ENCODE results near the gene GALNT17.
A peak's percentile ranks its signal among the peaks of the same experiment; 100 is the strongest.

Gene GALNT17

DNA sequence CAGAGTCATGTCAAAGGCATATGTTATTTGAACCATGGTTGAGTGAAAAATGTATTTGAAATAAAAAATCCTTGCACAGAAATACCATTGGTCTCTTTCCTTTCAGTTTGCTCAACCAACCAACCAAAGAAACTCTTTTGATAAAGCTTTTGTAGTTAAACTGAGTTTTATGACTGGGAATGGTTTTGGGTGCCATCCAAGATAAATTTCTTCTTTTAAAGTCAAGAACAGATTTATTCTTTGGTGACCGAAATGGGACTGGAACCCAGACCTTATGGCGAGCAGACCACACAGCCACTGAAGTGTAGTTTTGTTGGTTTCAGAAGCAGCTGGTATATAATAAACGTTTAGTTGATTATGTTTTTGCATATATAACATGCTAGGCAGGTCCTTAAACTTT lies 2.8 kb upstream of the GALNT17 start:
- H3K36me3 ChIP-seq (replicated peaks): no peaks in the 10 kb centered on the region
- H3K27me3 ChIP-seq (replicated peaks): peaks cover 26% of the 10 kb centered on the region
- H3K4me3 ChIP-seq (ENCODE audit: low read depth, low read length): no peak overlapping the region
- DNase-seq: no peak
- in situ Hi-C loops (cut with HindIII; ENCODE audit: low pct_ligation_motif_present, low sequenced_read_pairs): no loop called here
- no peak overlapping the region for H3K27ac ChIP-seq
- TF ChIP-seq, protein P1, sequence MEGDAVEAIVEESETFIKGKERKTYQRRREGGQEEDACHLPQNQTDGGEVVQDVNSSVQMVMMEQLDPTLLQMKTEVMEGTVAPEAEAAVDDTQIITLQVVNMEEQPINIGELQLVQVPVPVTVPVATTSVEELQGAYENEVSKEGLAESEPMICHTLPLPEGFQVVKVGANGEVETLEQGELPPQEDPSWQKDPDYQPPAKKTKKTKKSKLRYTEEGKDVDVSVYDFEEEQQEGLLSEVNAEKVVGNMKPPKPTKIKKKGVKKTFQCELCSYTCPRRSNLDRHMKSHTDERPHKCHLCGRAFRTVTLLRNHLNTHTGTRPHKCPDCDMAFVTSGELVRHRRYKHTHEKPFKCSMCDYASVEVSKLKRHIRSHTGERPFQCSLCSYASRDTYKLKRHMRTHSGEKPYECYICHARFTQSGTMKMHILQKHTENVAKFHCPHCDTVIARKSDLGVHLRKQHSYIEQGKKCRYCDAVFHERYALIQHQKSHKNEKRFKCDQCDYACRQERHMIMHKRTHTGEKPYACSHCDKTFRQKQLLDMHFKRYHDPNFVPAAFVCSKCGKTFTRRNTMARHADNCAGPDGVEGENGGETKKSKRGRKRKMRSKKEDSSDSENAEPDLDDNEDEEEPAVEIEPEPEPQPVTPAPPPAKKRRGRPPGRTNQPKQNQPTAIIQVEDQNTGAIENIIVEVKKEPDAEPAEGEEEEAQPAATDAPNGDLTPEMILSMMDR (IDR thresholded peaks at IDR 0.05; ENCODE audit: low read depth, low read length, missing control alignments): no peak

DNA sequence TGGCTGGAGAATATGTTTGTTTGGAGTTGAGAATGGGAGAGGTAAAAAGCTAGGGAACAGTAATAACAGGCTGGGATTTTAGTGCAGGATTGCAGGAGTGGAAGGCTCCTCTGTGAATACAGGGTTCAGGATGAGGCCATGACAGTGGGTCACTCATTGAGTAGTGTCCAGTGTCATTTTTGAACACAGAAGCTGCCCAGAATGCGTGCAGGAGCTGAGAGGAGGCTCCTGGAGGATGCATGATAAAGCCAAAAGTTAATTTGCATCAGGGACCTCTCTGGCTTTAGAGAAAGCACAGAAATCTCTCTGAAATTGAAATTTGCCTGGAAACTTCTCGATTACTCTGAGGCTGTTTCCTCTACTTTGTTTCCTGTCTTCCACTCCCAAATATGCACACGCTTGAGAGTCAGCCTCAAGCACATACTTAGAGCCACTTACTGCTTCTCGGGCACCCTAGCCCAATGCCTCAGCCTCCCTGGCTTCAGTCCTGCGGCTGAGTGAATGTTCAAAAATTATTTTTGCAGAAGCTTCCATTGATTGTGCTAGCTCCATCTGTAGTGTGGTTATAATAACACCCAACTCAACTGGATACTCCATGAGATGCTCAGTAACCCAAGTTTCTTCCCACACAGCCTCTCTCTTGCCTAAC lies 1.8 kb upstream of the GALNT17 start:
- H3K4me3 ChIP-seq (ENCODE audit: low read depth, low read length): no peak overlapping the region
- H3K27ac ChIP-seq: no peak overlapping the region
- no peaks in the 10 kb centered on the region for H3K36me3 ChIP-seq (replicated peaks)
- H3K27me3 ChIP-seq (replicated peaks): peaks cover 26% of the 10 kb centered on the region
- TF ChIP-seq, protein P1 (IDR thresholded peaks at IDR 0.05; ENCODE audit: low read depth, low read length, missing control alignments): no peak
- no peak for DNase-seq
- in situ Hi-C loops (cut with HindIII; ENCODE audit: low pct_ligation_motif_present, low sequenced_read_pairs): no loop called here

GRCh38 chr7:71131256-71132126 lies 453 bp upstream of the GALNT17 start:
- in situ Hi-C loops (cut with HindIII; ENCODE audit: low pct_ligation_motif_present, low sequenced_read_pairs): no loop called here
- Histone ChIP-seq H3K36me3 (replicated peaks) (no peaks in the 10 kb centered on the region), H3K4me3 (ENCODE audit: low read depth, low read length) (peak overlapping the region; percentile 37), H3K27ac (no peak overlapping the region), H3K27me3 (replicated peaks) (peaks cover 26% of the 10 kb centered on the region)
- peak; percentile 2 for DNase-seq
- TF ChIP-seq, protein P1 (IDR thresholded peaks at IDR 0.05; ENCODE audit: low read depth, low read length, missing control alignments): no peak

- TF ChIP-seq, protein P1 (IDR thresholded peaks at IDR 0.05; ENCODE audit: low read depth, low read length, missing control alignments): no peak
- H3K36me3 ChIP-seq (replicated peaks): no peaks in the 10 kb centered on the region
- DNase-seq: no peak
- no peak overlapping the region for H3K27ac ChIP-seq
- no peak overlapping the region for H3K4me3 ChIP-seq (ENCODE audit: low read depth, low read length)
- peaks cover 26% of the 10 kb centered on the region for H3K27me3 ChIP-seq (replicated peaks)
- in situ Hi-C loops (cut with HindIII; ENCODE audit: low pct_ligation_motif_present, low sequenced_read_pairs): no loop called here
Measured at GRCh38 chr7:71132377-71133231, 660 bp downstream of the GALNT17 start.

GRCh38 chr7:71133232-71133622 lies 1.3 kb downstream of the GALNT17 start:
- peaks cover 26% of the 10 kb centered on the region for H3K27me3 ChIP-seq (replicated peaks)
- in situ Hi-C loops (cut with HindIII; ENCODE audit: low pct_ligation_motif_present, low sequenced_read_pairs): no loop called here
- TF ChIP-seq, protein P1 (IDR thresholded peaks at IDR 0.05; ENCODE audit: low read depth, low read length, missing control alignments): no peak
- H3K36me3 ChIP-seq (replicated peaks): no peaks in the 10 kb centered on the region
- H3K4me3 ChIP-seq (ENCODE audit: low read depth, low read length): no peak overlapping the region
- DNase-seq: no peak
- no peak overlapping the region for H3K27ac ChIP-seq
